Stomach (tissue), 9 donors: ENCODE results near the gene OLFM2. TPM values are rescaled to one million over a fixed set of nuclear protein-coding genes. Genes with fewer than 3 reads are reported as not detected.
A peak's percentile ranks its signal among the peaks of the same experiment; 100 is the strongest.

Source experiments
- DNase-seq, 2 donors: peaks; one replicate each; pipeline versions ENCODE4 v3.0.0 to v3.0.0-alpha.2; 2013 to 2019
- H3K27ac ChIP-seq, 5 donors: fragments of 200-600 bp in 4 of 5; sonication (generic) in 4 of 5; one replicate each; pipeline ENCODE4 v1.5.1; 2013 to 2019; ENCODE audit warnings: mild to moderate bottlenecking in 1 of 5, moderate library complexity in 1 of 5
- H3K27me3 ChIP-seq, 3 donors: fragments of 200-600 bp; sonication (generic); one replicate each; pipeline ENCODE4 v1.5.1; 2017 to 2019; ENCODE audit warnings: mixed run types in 1 of 3
- H3K36me3 ChIP-seq, 4 donors: fragments of 200-600 bp; sonication (generic); 1 replicate in 3 of 4; 2 replicates in 1 of 4; pipeline ENCODE4 v1.5.1; 2016 to 2019
- H3K4me1 ChIP-seq, 4 donors: fragments of 200-600 bp; sonication (generic); one replicate each; pipeline ENCODE4 v1.5.1; 2016 to 2019
- H3K4me3 ChIP-seq, 4 donors: fragments of 200-600 bp; sonication (generic) in 3 of 4; one replicate each; pipeline ENCODE4 v1.5.1; 2016 to 2019; ENCODE audit warnings: mild to moderate bottlenecking in 1 of 4
- H3K9me3 ChIP-seq, 4 donors: fragments of 200-600 bp; sonication (generic); one replicate each; pipeline ENCODE4 v1.5.1; 2016 to 2019
- CTCF ChIP-seq, 7 experiments: fragments of 450-650 bp in 4 of 7; fragments of 200-600 bp in 3 of 7; sonication (generic) in 3 of 7; IDR thresholded peaks; one replicate each; pipeline ENCODE4 v1.5.1; 2016 to 2019; ENCODE audit warnings: antibody characterized with exemption in 7 of 7, control low read depth in 2 of 7, mild to moderate bottlenecking in 1 of 7
- EP300 ChIP-seq: sonication (generic); formaldehyde crosslinking; IDR thresholded peaks from one replicate; pipeline ENCODE4 v1.6.1; 2017; ENCODE audit warnings: antibody characterized with exemption
- POLR2A ChIP-seq, 4 donors: fragments of 450-650 bp; IDR thresholded peaks; one replicate each; pipeline ENCODE4 v1.6.1; 2016; ENCODE audit warnings: antibody characterized with exemption in 4 of 4, control low read depth in 2 of 4, mild to moderate bottlenecking in 1 of 4, moderate library complexity in 1 of 4
- POLR2AphosphoS5 ChIP-seq, 3 donors: sonication (generic); formaldehyde crosslinking; IDR thresholded peaks; one replicate each; pipeline ENCODE4 v1.6.1; 2016; ENCODE audit warnings: antibody characterized with exemption in 3 of 3
- WGBS, 5 donors: extraction: QIAGEN DNeasy Blood & Tissue Kit in 3 of 5; methylation state at CpG; one replicate each; pipeline versions ENCODE4 v1.1.5 to v1.1.7; 2013 to 2018; 5-methylcytosine and 5-hydroxymethylcytosine counted together
- intact Hi-C: fragments of 100-400 bp; cut with DNase I; formaldehyde crosslinking; loops from one replicate; pipeline ENCODE4 v1.15.1; 2023; ENCODE audit warnings: low total_unique reads
- polyA plus RNA-seq, 3 donors: library from polyadenylated mRNA; stranded (reverse); fragments of 200-250 nt; gene quantifications; one replicate each; pipeline ENCODE4 v1.2.3, GENCODE V29; 2013
- total RNA-seq, 5 donors: library from RNA; depleted of rRNA; stranded (reverse); fragments of >200 nt; gene quantifications; one replicate each; pipeline versions ENCODE4 v1.1.0 to v1.2.3, GENCODE V29; 2014 to 2016
- donor health status: healthy with polysubstance abuse.
- donor health status: Bipolar disorder and iron deficiency.
- donor health status: healthy.

Gene OLFM2
- total and polyA plus RNA-seq, 8 donors: 1.7 to 15.4 (median 6.0) TPM; not detected in 2

- no peaks in the 10 kb centered on the region for H3K9me3 ChIP-seq
- H3K27me3 ChIP-seq: peaks cover 10 to 88% (median 31%) of the 10 kb centered on the region in 3 donors
- TF ChIP-seq CTCF (IDR thresholded peaks at IDR 0.05) (no peak), POLR2AphosphoS5 (IDR thresholded peaks at IDR 0.05) (no peak), POLR2A (IDR thresholded peaks at IDR 0.05) (no peak), EP300 (no peak)
- H3K27ac ChIP-seq: no peak overlapping the region
- no peak overlapping the region for H3K4me3 ChIP-seq
- no peaks in the 10 kb centered on the region for H3K36me3 ChIP-seq
- intact Hi-C loops: no loop called here
- WGBS, 5 donors: 56 to 70% (median 64%) methylated on average over 6 of the region's 6 CpGs
- DNase-seq: no peak
- H3K4me1 ChIP-seq: peaks cover 16 to 25% (median 22%) of the 10 kb centered on the region in 4 donors
Measured at GRCh38 chr19:9911524-9912185, 24.7 kb downstream of the OLFM2 start.

GRCh38 chr19:9910625-9911024 is 25.7 kb downstream of the OLFM2 start:
- Histone ChIP-seq H3K36me3 (no peaks in the 10 kb centered on the region), H3K4me3 (no peak overlapping the region), H3K9me3 (no peaks in the 10 kb centered on the region), H3K4me1 (peaks cover 16 to 25% (median 22%) of the 10 kb centered on the region in 4 donors), H3K27ac (no peak overlapping the region), H3K27me3 (peaks cover 10 to 87% (median 31%) of the 10 kb centered on the region in 3 donors)
- intact Hi-C loops: no loop called here
- WGBS, 5 donors: 82 to 97% (median 92%) methylated on average over 1 of the region's 1 CpG
- DNase-seq: no peak
- TF ChIP-seq EP300 (no peak), CTCF (IDR thresholded peaks at IDR 0.05) (no peak), POLR2AphosphoS5 (IDR thresholded peaks at IDR 0.05) (no peak), POLR2A (IDR thresholded peaks at IDR 0.05) (no peak)

- no peak overlapping the region for H3K27ac ChIP-seq
- no peak for TF ChIP-seq EP300
- no peak for TF ChIP-seq POLR2AphosphoS5 (IDR thresholded peaks at IDR 0.05)
- no peak for TF ChIP-seq CTCF (IDR thresholded peaks at IDR 0.05)
- no peak for TF ChIP-seq POLR2A (IDR thresholded peaks at IDR 0.05)
- DNase-seq: no peak
- intact Hi-C loops: no loop called here
- peaks cover 10 to 78% (median 25%) of the 10 kb centered on the region in 3 donors for H3K27me3 ChIP-seq
- 53 to 73% (median 67%) methylated on average over 8 to 10 of the region's 10 CpGs for WGBS, 5 donors
- H3K9me3 ChIP-seq: no peaks in the 10 kb centered on the region
- no peak overlapping the region for H3K4me3 ChIP-seq
- H3K36me3 ChIP-seq: no peaks in the 10 kb centered on the region
- H3K4me1 ChIP-seq: peaks cover 13 to 17% (median 15%) of the 10 kb centered on the region in 4 donors
Measured at GRCh38 chr19:9909251-9909650, 27.1 kb downstream of the OLFM2 start.

- intact Hi-C loops: no loop called here
- Histone ChIP-seq H3K36me3 (no peaks in the 10 kb centered on the region), H3K27me3 (peaks cover 0 to 74% (median 5%) of the 10 kb centered on the region in 3 donors), H3K4me3 (no peak overlapping the region), H3K9me3 (no peaks in the 10 kb centered on the region), H3K27ac (no peak overlapping the region), H3K4me1 (no peaks in the 10 kb centered on the region)
- TF ChIP-seq POLR2AphosphoS5 (IDR thresholded peaks at IDR 0.05) (no peak), EP300 (no peak), POLR2A (IDR thresholded peaks at IDR 0.05) (no peak), CTCF (IDR thresholded peaks at IDR 0.05) (no peak)
- DNase-seq: peak in 1 of 2 donors; percentile 63
- WGBS, 5 donors: 40 to 58% (median 52%) methylated on average over 16 of the region's 16 CpGs
Measured at GRCh38 chr19:9906475-9907087, 29.7 kb downstream of the OLFM2 start.
